ENCODE data around the gene FGF10. TPM values are rescaled to one million over a fixed set of nuclear protein-coding genes. Genes with fewer than 3 reads are reported as not detected.

The FGF10 gene
- total RNA-seq = 0.20 and 0.25 TPM in 2 replicates

GRCh38 chr5:44389090-44389822 lies at the start of gene FGF10:
TSS of gene FGF10 (minus strand) at chr5:44389420. CDS start at chr5:44388682, 738 bp downstream.

